Upper lobe of right lung (tissue), 1 donor: ENCODE data around the gene TMEM109. TPM values are rescaled to one million over a fixed set of nuclear protein-coding genes. Genes with fewer than 3 reads are reported as not detected.
A peak's percentile ranks its signal among the peaks of the same experiment; 100 is the strongest.

Experiments
- ATAC-seq: fragments of 200-7000 bp; cut with Tn5 transposase; one replicate; pipeline ENCODE4 v1.9.1; 2020; ENCODE audit warnings: mild to moderate bottlenecking, moderate library complexity
- DNase-seq: peaks from one replicate; pipeline ENCODE4 v3.0.0-alpha.2; 2020
- H3K27ac ChIP-seq: fragments of 200-600 bp; one replicate; pipeline ENCODE4 v1.8.0; 2022
- H3K27me3 ChIP-seq: fragments of 200-600 bp; one replicate; pipeline ENCODE4 v1.8.0; 2022; ENCODE audit warnings: mild to moderate bottlenecking
- H3K36me3 ChIP-seq: fragments of 200-600 bp; one replicate; pipeline ENCODE4 v1.8.0; 2022
- H3K4me1 ChIP-seq: fragments of 200-600 bp; one replicate; pipeline ENCODE4 v1.8.0; 2022
- H3K4me3 ChIP-seq: fragments of 200-600 bp; one replicate; pipeline ENCODE4 v1.8.0; 2022; ENCODE audit warnings: mild to moderate bottlenecking
- H3K9me3 ChIP-seq: fragments of 200-600 bp; one replicate; pipeline ENCODE4 v1.8.0; 2022
- intact Hi-C: fragments of 100-400 bp; cut with DNase I; formaldehyde crosslinking; loops from one replicate; pipeline ENCODE4 v1.11.0; 2022
- total RNA-seq: library from RNA; stranded (reverse); fragmentation: NEBNext Ultra II Directional; extraction: Animal tissue kit (Norgen Biotek cat#: 25700); gene quantifications from one replicate; pipeline ENCODE4 v1.2.1, GENCODE V29; 2021
- TF ChIP-seq, protein P1 (sequence below): fragments of 200-600 bp; IDR thresholded peaks from one replicate; pipeline ENCODE4 v1.8.0; 2022; ENCODE audit warnings: antibody characterized with exemption
- donor health status: DM: no; HTN: yes; CAD: no; lungs with severe emphysema.

The TMEM109 gene
- total RNA-seq, 1 donor from 2014 or later: 156 TPM

DNA sequence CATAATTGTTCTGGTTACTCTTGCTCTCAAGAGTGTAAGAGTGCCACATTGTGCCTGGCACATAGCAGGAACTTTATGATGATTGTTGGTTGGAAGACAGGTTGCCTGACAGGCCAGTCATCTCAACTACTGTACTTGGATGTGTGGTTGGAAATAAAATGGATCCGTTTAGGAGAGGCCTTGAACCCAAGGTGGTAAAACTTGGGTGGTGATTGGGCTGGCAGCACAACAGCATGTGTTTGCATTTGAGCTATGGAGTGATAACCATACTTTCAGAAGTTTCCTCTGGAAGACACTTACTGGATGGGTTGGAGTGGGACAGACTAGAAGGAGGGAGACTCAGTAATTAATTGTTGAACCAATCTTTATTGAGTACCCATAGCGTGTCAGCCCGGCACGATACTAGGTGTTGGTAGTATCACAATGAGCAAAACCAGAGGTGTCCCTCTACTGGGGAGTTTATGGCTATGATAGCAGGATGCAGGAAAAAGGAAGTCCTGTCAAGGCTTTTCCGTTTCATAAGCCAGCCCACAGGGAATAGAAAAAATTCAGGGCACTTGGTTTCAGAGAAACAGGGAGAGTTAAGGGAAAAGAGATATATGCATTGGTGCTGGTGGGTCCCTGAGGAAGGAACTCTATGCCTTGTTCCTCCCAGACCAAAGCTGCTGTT, 3.1 kb upstream of the TMEM109 start:
- intact Hi-C loops: no loop called here
- DNase-seq (no peak), ATAC-seq (no peak)
- TF ChIP-seq, protein P1, sequence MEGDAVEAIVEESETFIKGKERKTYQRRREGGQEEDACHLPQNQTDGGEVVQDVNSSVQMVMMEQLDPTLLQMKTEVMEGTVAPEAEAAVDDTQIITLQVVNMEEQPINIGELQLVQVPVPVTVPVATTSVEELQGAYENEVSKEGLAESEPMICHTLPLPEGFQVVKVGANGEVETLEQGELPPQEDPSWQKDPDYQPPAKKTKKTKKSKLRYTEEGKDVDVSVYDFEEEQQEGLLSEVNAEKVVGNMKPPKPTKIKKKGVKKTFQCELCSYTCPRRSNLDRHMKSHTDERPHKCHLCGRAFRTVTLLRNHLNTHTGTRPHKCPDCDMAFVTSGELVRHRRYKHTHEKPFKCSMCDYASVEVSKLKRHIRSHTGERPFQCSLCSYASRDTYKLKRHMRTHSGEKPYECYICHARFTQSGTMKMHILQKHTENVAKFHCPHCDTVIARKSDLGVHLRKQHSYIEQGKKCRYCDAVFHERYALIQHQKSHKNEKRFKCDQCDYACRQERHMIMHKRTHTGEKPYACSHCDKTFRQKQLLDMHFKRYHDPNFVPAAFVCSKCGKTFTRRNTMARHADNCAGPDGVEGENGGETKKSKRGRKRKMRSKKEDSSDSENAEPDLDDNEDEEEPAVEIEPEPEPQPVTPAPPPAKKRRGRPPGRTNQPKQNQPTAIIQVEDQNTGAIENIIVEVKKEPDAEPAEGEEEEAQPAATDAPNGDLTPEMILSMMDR: peak; percentile 27
- Histone ChIP-seq H3K27ac (no peak overlapping the region), H3K9me3 (no peaks in the 10 kb centered on the region), H3K4me1 (peaks cover 27% of the 10 kb centered on the region), H3K27me3 (no peaks in the 10 kb centered on the region), H3K4me3 (no peak overlapping the region), H3K36me3 (no peaks in the 10 kb centered on the region)

DNA sequence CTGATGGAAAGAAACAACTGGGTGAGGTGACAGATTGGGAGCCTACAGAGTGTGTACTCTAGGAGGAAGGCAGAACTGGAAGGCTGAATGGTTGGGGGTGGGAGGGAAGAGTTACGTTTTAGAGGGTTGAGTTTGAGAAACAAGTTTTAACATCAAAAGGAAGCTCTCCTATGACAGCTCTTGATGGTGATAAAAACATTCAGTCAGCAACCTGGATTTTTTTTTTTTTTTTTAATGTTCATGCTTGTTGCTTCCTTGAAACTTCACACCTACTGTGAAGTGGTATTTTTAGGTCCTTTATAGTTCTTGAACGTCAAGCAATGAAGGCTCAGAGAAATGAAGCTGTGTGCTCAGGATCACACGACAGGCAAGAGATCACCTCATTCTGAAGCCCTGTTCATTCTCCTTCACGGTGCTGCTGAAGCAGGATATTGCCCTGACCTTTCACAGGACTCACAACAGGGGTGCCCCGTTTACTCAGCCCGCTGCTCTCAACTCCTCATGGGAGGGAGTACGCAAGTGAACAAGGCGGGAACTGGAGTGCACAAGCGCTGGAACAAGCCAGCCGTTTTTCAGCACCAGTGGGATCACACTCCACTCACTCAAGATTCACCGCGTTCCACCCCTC, 1.6 kb upstream of the TMEM109 start:
- no peaks in the 10 kb centered on the region for H3K9me3 ChIP-seq
- TF ChIP-seq, protein P1: no peak
- no peaks in the 10 kb centered on the region for H3K27me3 ChIP-seq
- no peaks in the 10 kb centered on the region for H3K36me3 ChIP-seq
- DNase-seq (no peak), ATAC-seq (no peak)
- intact Hi-C loops: no loop called here
- peaks cover 30% of the 10 kb centered on the region for H3K4me1 ChIP-seq
- peak overlapping the region; percentile 48 for H3K27ac ChIP-seq
- no peak overlapping the region for H3K4me3 ChIP-seq

DNA sequence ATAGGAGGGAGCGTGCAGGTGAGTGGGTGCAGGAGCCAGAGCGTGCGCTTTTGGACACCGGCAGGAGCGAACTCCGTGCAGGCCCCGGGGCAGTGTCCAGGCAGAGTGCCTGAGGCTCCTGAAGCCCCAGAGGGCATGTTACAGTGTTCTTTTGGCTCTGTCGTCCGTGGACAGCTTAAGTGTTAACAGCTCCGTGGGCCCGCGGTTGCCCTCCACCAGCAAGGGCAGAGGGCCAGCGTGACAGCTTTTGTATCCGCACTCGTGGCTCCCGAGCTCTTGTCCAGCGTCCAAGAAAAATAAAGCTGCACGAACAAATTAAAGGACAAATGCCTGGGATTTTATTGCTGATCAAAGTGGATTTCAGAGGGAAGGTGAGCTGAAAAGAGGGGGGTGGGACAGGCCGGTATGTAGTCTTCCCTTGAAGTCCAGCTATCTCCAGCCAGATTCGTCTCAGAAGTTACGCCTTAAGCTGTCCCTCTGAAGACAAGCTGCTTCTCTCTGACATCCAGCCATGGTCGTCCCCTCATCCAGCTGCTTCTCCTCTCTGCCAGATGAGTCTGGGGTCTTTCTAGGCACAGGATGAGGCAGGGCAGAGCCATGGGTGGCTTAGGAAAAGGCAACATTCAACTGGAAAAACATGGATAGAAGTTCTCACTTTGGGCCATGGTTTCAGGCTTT, 968 bp upstream of the TMEM109 start:
- Histone ChIP-seq H3K4me3 (peak overlapping the region; percentile 83), H3K36me3 (no peaks in the 10 kb centered on the region), H3K27me3 (no peaks in the 10 kb centered on the region), H3K4me1 (peaks cover 30% of the 10 kb centered on the region), H3K27ac (peak overlapping the region; percentile 96), H3K9me3 (no peaks in the 10 kb centered on the region)
- intact Hi-C loops: no loop called here
- ATAC-seq (no peak), DNase-seq (no peak)
- TF ChIP-seq, protein P1: no peak

DNA sequence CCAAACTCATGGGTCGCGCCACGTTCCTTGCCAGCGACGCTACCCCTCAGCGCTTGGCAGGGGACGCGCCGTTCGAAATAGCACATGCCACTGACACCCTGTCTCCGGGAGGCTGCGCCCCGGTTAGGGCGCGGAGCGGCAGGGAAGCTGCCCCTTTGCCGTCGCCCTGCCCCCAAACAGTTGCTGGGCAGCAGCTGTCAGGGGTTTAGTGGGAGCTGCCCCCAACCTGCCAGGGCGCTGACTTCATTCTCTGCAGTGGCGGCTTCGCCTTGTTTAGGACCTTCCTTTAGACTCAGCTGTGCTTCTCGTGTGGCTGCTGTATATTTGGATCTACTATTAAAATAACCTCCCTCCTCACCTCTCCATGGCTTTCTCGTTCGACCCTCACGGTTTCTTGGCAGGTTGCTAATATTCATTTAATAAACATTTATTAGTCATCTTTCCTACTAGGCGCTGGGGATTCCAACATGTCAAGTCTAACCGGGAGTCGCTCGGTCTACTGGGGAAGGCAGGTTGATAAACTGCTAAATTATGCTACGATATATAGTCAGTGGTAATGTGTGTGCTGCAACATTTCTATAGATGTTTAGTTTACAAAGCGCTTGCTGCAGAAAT, 782 bp downstream of the TMEM109 start:
- Histone ChIP-seq H3K4me1 (peaks cover 44% of the 10 kb centered on the region), H3K36me3 (peaks cover 1% of the 10 kb centered on the region), H3K9me3 (no peaks in the 10 kb centered on the region), H3K4me3 (peak overlapping the region; percentile 83), H3K27me3 (no peaks in the 10 kb centered on the region), H3K27ac (peak overlapping the region; percentile 96)
- TF ChIP-seq, protein P1: no peak
- intact Hi-C loops: no loop called here
- ATAC-seq (peak; percentile 44), DNase-seq (peak; percentile 75)

DNA sequence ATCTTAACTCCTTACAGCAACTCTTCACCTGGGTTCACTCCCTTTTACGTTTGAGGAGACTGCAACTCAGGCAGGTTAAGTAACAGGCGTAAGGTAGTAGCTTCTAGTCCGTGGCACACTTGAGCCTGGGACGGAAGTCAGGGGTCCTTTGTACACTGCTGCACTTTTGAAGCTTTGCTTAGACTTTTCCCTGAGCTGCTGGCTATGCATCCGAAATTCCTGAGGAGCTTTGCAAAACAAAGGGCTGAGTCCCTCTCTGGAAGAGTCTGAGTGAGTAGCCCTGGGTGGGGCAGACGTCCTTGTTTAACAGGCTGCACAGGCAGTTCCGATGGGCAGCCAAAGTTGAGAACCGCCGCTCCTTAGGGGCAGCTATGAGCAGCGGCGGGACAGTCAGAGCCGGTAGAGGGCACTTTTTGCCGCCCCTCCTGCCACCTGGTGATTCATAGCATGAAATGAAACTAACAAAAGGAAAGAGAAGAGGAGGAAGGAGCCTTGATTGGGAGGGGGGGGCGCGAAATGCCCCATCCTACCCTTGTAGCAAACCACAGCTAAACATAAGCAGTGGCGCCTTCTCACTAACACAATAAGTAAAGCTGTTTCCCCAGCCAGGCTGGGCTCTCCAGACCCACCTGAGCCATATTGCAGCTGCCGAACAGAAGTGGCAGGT, 1.4 kb downstream of the TMEM109 start:
- Histone ChIP-seq H3K27me3 (no peaks in the 10 kb centered on the region), H3K9me3 (no peaks in the 10 kb centered on the region), H3K36me3 (peaks cover 8% of the 10 kb centered on the region), H3K4me3 (peak overlapping the region; percentile 83), H3K4me1 (peaks cover 46% of the 10 kb centered on the region), H3K27ac (peak overlapping the region; percentile 96)
- ATAC-seq: peak; percentile 70
- intact Hi-C loops: no loop called here
- TF ChIP-seq, protein P1: peak; percentile 36
- peak; percentile 84 for DNase-seq
